Lung microvascular endothelial cell (primary cell): ENCODE measurements around the gene PRR18. TPM values are rescaled to one million over a fixed set of nuclear protein-coding genes. Genes with fewer than 3 reads are reported as not detected.

Experiments
- DNase-seq, 2 donors: peaks; one replicate each; pipeline versions ENCODE4 v3.0.0 to v3.0.0-alpha.2; 2010; ENCODE audit warnings: low read depth in 2 of 2
- total RNA-seq: library from RNA; depleted of rRNA; stranded (reverse); fragments of >200 nt; gene quantifications from 2 replicates; pipeline ENCODE4 v1.2.1, GENCODE V29; 2014

PRR18 gene
- total RNA-seq, 1 donor from 2014 or later = not detected

GRCh38 chr6:166306378-166307081 lies 1.7 kb downstream of the PRR18 start:
- no peak for DNase-seq

- DNase-seq = no peak
Observed at GRCh38 chr6:166305562-166306117, 2.6 kb downstream of the PRR18 start.

DNA sequence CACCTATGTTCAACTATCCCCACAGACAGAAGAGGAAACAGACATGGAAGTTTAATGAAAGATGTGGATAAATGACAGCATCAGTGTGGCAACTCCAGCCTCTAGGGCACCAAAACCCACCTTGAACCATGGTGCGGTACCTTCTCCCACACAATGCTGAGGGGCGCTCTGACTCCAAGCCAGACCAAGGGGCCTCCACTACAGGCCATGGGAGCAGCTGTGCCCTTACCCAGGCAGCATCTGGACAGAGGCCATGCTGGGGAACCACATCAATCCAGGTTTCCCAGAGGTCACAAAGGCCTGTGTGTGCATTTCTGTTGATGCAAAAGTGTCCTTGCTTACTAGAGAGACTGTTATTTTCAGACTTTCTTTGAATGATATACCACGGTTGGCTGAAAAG lies 4.1 kb downstream of the PRR18 start:
- no peak for DNase-seq

- no peak for DNase-seq
Observed at GRCh38 chr6:166301611-166302529, 6.3 kb downstream of the PRR18 start.

GRCh38 chr6:166300357-166300987 lies 7.7 kb downstream of the PRR18 start:
- no peak for DNase-seq

- DNase-seq = no peak
Observed at GRCh38 chr6:166297606-166298005, 10.6 kb downstream of the PRR18 start.

GRCh38 chr6:166296035-166296883 lies 11.9 kb downstream of the PRR18 start:
- no peak for DNase-seq

DNA sequence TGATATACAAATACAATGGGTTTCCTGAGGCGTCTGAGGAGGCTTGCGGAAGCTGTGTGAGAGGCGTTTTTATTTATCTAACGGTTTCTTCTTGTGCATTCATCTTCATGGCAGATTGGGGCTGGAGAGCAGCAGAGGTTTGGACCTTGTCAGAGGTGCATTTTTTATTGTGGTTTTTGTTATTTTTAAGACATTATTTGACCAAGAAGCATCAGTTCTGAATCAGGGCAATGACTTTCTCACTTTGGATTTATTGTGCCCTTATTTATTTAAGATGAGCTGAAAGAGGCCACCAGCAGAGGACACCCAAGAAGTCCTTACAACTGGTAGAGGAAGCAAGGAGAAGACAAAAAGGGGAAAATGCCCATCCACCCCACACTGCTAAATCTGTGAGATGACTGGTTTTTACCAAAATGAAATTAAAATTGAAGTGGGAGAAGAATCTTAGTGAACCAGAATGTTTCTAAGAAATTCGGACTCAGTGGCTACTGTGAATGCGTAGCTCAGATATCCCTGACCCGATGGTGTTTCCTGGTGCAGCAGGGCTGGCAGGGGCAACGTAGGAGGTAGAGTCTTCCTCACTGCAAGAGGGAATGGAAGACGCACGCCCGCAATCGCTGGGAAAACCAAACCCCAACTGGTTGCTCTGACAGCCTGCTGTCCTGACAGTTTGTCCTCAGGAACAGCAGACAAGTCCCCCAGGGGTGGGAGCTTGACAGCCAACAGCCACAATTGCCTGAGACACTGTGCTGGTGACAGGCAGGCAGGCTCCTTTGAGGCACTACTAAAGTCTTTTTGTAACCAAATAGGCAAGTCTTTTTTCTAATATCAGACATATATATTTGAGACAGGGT lies 14.2 kb downstream of the PRR18 start:
- no peak for DNase-seq

DNA sequence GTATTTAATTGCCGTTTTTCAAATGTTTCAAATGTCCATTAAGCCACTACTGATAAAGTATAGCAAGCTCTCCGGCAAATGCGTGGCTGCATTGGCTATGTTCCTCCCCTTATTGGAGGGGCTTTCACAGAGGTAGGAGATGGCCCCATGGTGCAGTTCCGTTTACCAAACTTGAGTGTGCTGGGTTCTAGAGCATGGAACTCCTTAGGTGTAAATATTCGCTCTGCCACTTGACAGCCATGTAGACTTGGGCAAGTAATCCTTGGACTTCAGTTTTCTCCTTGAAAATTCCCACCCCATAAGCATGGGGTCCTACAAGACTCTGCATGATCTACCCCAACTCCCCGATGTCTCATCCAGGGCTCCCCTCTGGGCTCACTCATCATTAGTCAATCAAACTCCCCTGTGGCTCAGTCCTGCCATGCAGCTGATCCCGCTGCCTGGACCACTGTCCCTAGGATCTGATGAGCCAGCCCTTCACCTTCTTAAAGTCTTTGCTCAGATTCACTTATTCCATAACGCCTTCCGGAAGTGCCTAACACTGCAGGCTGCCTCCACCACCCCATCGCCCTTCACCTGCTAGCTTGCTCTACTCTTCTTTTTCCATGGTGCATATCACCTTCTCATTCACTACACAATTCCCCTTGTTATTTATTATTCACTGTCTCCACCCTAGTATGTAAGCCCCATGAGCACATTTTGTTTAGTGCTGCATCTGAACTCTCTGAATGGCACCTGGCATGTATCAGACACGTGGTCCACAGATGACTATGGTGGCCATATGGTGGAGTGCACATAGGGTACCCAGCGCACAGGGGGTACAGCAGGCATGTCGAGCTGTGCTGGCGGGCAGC lies 18.8 kb downstream of the PRR18 start:
- DNase-seq = no peak

DNA sequence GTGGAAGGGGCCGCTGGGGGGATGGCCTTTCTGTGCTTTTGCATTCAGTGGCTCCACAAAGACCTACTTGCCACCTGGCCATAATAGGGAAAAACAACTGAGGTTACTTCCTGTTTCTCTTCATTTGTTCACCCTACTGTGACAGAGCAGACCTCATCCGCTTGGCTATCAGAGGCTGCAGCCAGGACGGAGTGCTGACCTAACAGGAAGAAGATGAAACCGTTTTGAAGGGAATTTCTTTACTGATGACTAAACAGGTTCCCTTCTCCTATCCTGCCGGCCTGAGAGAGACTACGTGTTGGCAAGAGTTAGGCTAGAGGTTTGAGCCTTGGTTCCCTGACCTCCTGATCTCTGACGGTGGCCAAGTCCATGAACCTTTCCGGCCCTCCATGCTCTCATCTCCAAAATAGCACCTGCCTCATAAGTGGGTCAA lies 21.3 kb downstream of the PRR18 start:
- DNase-seq = peak; percentile 39 to 92

- no peak for DNase-seq
Observed at GRCh38 chr6:166285233-166285632, 23.0 kb downstream of the PRR18 start.

DNA sequence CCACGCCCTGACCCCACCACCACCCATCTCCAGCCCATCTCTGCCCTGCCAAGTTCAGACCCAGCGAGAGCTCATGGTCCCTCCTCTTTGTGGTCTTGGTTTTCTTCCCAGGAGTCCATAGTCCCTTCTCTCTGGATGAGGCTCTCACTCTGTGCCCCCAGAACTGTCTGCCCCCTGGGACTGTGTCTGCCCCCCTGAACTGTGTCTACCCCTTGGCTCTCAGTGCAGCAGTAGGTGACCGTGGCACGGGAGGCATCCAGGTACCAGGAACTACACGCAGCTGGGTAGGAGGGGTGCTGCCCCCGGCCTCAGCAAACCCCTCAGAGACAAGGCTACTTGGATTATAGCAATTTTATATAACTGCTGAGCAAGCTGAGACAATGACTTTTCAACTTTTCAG lies 23.6 kb downstream of the PRR18 start:
- DNase-seq = no peak

GRCh38 chr6:166282394-166283032 lies 25.7 kb downstream of the PRR18 start:
- DNase-seq = no peak

GRCh38 chr6:166281104-166281503 lies 27.1 kb downstream of the PRR18 start:
- DNase-seq = no peak

DNA sequence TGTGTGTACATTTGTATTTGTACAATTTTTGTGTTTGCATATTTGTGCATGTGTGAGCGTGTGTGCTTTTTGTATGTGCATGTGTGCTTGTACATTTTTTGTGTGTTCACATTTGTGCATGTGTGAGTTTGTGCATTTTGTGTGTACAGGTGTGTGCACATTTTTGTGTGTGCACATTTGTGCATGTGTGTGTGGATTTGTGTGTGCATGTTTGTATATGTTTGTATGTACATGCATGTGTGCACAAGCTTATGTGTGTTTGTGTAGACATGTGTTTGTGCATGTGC lies 28.9 kb downstream of the PRR18 start:
- no peak for DNase-seq

DNA sequence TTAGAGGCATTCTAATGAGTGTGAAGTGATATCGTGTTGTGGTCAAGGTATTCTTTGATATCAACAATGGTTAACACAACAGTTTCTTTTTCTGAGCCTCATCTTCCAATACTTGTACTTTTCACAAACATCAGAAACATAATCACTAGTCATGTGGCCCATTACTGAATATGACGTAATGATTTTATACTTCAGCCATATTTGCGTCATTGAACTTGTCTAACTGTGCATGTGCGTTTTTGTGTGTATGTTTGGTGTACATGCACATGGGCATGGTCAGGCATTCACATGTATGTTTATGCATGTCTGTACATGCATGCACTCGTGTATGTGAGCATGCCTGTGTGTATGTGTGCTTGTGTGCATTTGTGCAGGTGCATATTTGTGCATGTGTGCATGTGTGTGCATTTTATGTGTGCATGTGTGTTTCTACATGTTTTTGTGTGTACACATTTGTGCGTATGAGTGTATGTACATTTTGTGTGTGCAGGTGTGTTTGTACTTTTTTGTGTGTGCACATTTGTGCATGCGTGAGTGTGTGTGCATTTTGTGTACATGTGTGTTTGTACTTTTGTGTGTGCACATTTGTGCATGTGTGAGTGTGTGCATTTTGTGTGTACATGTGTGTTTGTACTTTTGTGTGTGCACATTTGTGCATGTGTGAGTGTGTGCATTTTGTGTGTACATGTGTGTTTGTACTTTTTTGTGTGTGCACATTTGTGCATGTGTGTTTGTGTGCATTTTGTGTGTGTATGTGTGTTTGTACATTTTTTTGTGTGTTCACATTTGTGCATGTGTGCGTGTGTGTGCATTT lies 29.4 kb downstream of the PRR18 start:
- DNase-seq = no peak

GRCh38 chr6:166277892-166278578 lies 30.2 kb downstream of the PRR18 start:
- no peak for DNase-seq
